HepG2 (cell line): ENCODE results near the gene ASAP2. TPM values are rescaled to one million over a fixed set of nuclear protein-coding genes. Genes with fewer than 3 reads are reported as not detected.
A peak's percentile ranks its signal among the peaks of the same experiment; 100 is the strongest.

Source experiments
- ARNT2 ChIP-seq: sonication (generic); formaldehyde crosslinking; IDR thresholded peaks from 2 replicates; pipeline ENCODE4 v1.8.0; 2022; ENCODE audit warnings: mild to moderate bottlenecking, low read depth, missing genetic modification reagents, moderate library complexity
- FUBP1 ChIP-seq: sonication (generic); formaldehyde crosslinking; IDR thresholded peaks from 2 replicates; pipeline ENCODE4 v1.5.1; 2020; ENCODE audit warnings: missing genetic modification reagents, mild to moderate bottlenecking, borderline replicate concordance
- GRHL1 ChIP-seq: sonication (generic); formaldehyde crosslinking; conservative IDR thresholded peaks from 2 replicates; pipeline ENCODE4 v1.8.0; 2022; ENCODE audit warnings: missing genetic modification reagents
- HES4 ChIP-seq: sonication (generic); formaldehyde crosslinking; IDR thresholded peaks from 2 replicates; pipeline ENCODE4 v1.9.0; 2021; ENCODE audit warnings: mild to moderate bottlenecking, missing genetic modification reagents, borderline replicate concordance
- KLF11 ChIP-seq: IDR thresholded peaks from 2 replicates; pipeline ENCODE4 v1.6.1; 2016; ENCODE audit warnings: missing compliant biosample characterization
- MTA3 ChIP-seq: sonication (generic); formaldehyde crosslinking; IDR thresholded peaks from 2 replicates; pipeline ENCODE4 v1.4.0; 2020; ENCODE audit warnings: missing genetic modification reagents
- NONO ChIP-seq, 2 experiments: fragments of 450-650 bp in 1 of 2; sonication (generic) in 1 of 2; formaldehyde crosslinking in 1 of 2; IDR thresholded peaks in 1 of 2; conservative IDR thresholded peaks in 1 of 2; 2 replicates each; pipeline versions ENCODE4 v1.6.1 to v1.8.0; 2017 to 2022; ENCODE audit warnings: mild to moderate bottlenecking in 1 of 2, missing genetic modification reagents in 1 of 2, moderate library complexity in 1 of 2
- PHF20 ChIP-seq: sonication (generic); formaldehyde crosslinking; IDR thresholded peaks from 2 replicates; pipeline ENCODE4 v1.5.0; 2020; ENCODE audit warnings: mild to moderate bottlenecking, missing genetic modification reagents
- RBM39 ChIP-seq: fragments of 200-400 bp; formaldehyde crosslinking; IDR thresholded peaks from one replicate; pipeline ENCODE4 v1.6.1; 2018; ENCODE audit warnings: antibody characterized with exemption, mild to moderate bottlenecking, low read depth, low read length; ENCODE audit not compliant: poor library complexity, severe bottlenecking
- SOX5 ChIP-seq: IDR thresholded peaks from 2 replicates; pipeline ENCODE4 v1.6.1; 2016; ENCODE audit warnings: borderline replicate concordance
- TFDP2 ChIP-seq: sonication (generic); formaldehyde crosslinking; IDR thresholded peaks from 2 replicates; pipeline ENCODE4 v1.4.0; 2020; ENCODE audit warnings: missing genetic modification reagents
- ZBTB7A ChIP-seq: sonication (generic); formaldehyde crosslinking; IDR thresholded peaks from 2 replicates; pipeline ENCODE4 v1.8.0; 2022; ENCODE audit warnings: mild to moderate bottlenecking, missing genetic modification reagents
- ZNF136 ChIP-seq: sonication (generic); formaldehyde crosslinking; IDR thresholded peaks from 2 replicates; pipeline ENCODE4 v1.8.1; 2022; ENCODE audit warnings: low read depth, mild to moderate bottlenecking, moderate library complexity, missing genetic modification reagents
- ZNF44 ChIP-seq: sonication (generic); formaldehyde crosslinking; IDR thresholded peaks from 2 replicates; pipeline ENCODE4 v1.5.1; 2020; ENCODE audit warnings: mild to moderate bottlenecking, missing genetic modification reagents
- ZNF446 ChIP-seq: sonication (generic); formaldehyde crosslinking; IDR thresholded peaks from 2 replicates; pipeline ENCODE4 v1.5.0; 2020; ENCODE audit warnings: mild to moderate bottlenecking, missing genetic modification reagents
- ZNF598 ChIP-seq: sonication (generic); formaldehyde crosslinking; IDR thresholded peaks from 2 replicates; pipeline ENCODE4 v1.5.1; 2020; ENCODE audit warnings: mild to moderate bottlenecking, missing genetic modification reagents, borderline replicate concordance
- ZNF761 ChIP-seq: sonication (generic); formaldehyde crosslinking; conservative IDR thresholded peaks from 2 replicates; pipeline ENCODE4 v1.4.0; 2020; ENCODE audit warnings: mild to moderate bottlenecking, missing genetic modification reagents
- polyA plus RNA-seq, 8 experiments: library from polyadenylated mRNA; depleted of rRNA in 3 of 8; stranded (reverse) in 7 of 8; unstranded in 1 of 8; fragments of >200 nt; fragmentation: Illumina TruSeq in 4 of 8; extraction: Trizol in 4 of 8; gene quantifications; 2 replicates each; pipeline versions ENCODE4 v1.2.1 to v1.2.3, GENCODE V29; 2011 to 2016; ENCODE audit warnings: low read depth in 4 of 8, missing spikeins in 1 of 8, mixed read lengths in 1 of 8; ENCODE audit not compliant: insufficient read depth in 1 of 8
- total RNA-seq, 5 experiments: library from RNA; depleted of rRNA; stranded (reverse); fragments of >200 nt; fragmentation: Illumina TruSeq; extraction: Trizol; gene quantifications; 2 replicates each; pipeline ENCODE4 v1.2.3, GENCODE V29; 2016; ENCODE audit warnings: low read depth in 1 of 5

The ASAP2 gene
- total and polyA plus RNA-seq, 2 of the 13 experiments (the other 11 are each of a cell fraction or from before 2014, with no cell fraction given), result 7.3 to 22.3 TPM

DNA sequence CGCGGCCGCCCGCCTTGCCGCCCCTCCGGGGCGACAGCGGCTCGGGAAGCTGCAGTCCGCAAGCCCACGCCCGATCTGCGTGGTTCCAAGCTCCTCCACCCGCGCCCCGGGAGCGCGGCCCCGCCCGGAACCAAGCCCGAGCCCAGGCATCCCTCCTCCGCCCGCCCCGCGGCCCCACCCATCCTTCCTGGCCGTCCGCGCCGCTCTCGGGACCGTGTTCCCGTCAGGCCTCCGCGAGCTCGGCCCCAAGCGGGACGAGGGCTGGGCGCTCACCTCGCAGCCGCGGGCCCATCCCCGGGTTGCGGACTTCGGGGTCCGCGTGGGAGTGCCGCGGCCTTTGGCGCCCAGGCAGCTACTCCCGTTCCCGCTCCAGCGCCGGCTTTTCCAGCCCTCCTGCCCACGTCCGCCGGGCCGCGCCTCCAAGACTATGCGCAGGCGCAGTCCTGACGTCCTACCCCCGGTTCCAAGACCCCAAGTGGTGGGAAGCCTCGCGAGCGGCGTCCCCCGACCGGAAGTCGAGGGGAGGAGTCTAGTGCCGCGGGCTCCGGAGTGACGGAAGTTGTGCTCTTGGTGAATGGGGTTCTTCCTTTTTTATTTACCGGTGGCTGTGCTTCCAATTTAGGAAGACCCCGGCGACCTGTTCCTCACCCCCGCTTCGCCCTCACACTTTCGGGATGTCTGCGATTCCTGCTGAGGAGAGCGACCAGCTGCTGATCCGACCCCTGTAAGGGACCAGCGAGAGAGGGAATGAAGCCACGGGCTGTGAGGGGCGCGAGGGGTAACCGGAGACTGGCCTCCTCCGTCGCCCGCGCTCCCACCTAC is 216.7 kb downstream of the ASAP2 start, which contains the start of the genes CPSF3 and ITGB1BP1 (continued):
- peak; percentile 92 for TF ChIP-seq ZNF446 (CRISPR knock-in tag)
- TF ChIP-seq MTA3 (CRISPR knock-in tag), result no peak
- TF ChIP-seq HES4 (CRISPR knock-in tag), result peak; percentile 81
- peak; percentile 80; the same call in 1 of the 2 replicates for TF ChIP-seq ZNF44 (CRISPR knock-in tag)
- TF ChIP-seq ZNF761, result peak; percentile 83
- TF ChIP-seq RBM39, result peak; percentile 77
- TF ChIP-seq GRHL1, result no peak
- peak; percentile 93 for TF ChIP-seq TFDP2
- 0 out of 2 replicates have a peak, but pooled peaks have one; percentile 40 for TF ChIP-seq FUBP1 (CRISPR knock-in tag)
- peak; percentile 81 for TF ChIP-seq ARNT2 (CRISPR knock-in tag)
- no peak for TF ChIP-seq KLF11 (CRISPR knock-in tag)
- TF ChIP-seq PHF20, result peak; percentile 90
- TF ChIP-seq ZBTB7A (CRISPR knock-in tag), result peak; percentile 74
- TF ChIP-seq SOX5 (CRISPR knock-in tag), result peak; percentile 61; the same call in 1 of the 2 replicates
- TF ChIP-seq ZNF136 (CRISPR knock-in tag), result peak; percentile 82
- no peak for TF ChIP-seq NONO (IDR thresholded peaks at IDR 0.05)
- peak; percentile 98 for TF ChIP-seq NONO (CRISPR knock-in tag; conservative IDR thresholded peaks at IDR 0.05)
- peak; percentile 95 for TF ChIP-seq ZNF598 (CRISPR knock-in tag)
